Adrenal gland (tissue), 12 donors: Measurements from ENCODE around the gene SPAG16. TPM values are rescaled to one million over a fixed set of nuclear protein-coding genes. Genes with fewer than 3 reads are reported as not detected.

ENCODE experiments used
- DNase-seq, 7 donors: peaks; one replicate each; pipeline ENCODE4 v3.0.0-alpha.2; 2019 to 2020
- H3K27ac ChIP-seq, 5 donors: fragments of 200-600 bp; sonication (generic) in 4 of 5; 1 replicate in 3 of 5; 2 replicates in 2 of 5; pipeline versions ENCODE4 v1.5.1 to v1.8.0; 2016 to 2020; ENCODE audit warnings: mild to moderate bottlenecking in 1 of 5
- H3K27me3 ChIP-seq: fragments of 200-600 bp; 2 replicates; pipeline ENCODE4 v1.8.0; 2021
- H3K36me3 ChIP-seq, 2 donors: fragments of 200-600 bp; replicated peaks in 1 of 2; 1 replicate in 1 of 2; 2 replicates in 1 of 2; pipeline versions ENCODE4 v1.5.1 to v1.8.0; 2018 to 2022
- H3K4me1 ChIP-seq, 2 donors: fragments of 200-600 bp; replicated peaks in 1 of 2; 1 replicate in 1 of 2; 2 replicates in 1 of 2; pipeline versions ENCODE4 v1.5.1 to v1.8.0; 2018 to 2021
- H3K4me3 ChIP-seq, 4 donors: fragments of 200-600 bp; sonication (generic) in 3 of 4; one replicate each; pipeline ENCODE4 v1.5.1; 2016 to 2018
- H3K9me3 ChIP-seq, 3 donors: fragments of 200-600 bp; sonication (generic) in 1 of 3; replicated peaks in 1 of 3; 1 replicate in 2 of 3; 2 replicates in 1 of 3; pipeline versions ENCODE4 v1.5.1 to v1.8.0; 2016 to 2021
- CTCF ChIP-seq, 6 experiments: fragments of 450-650 bp in 4 of 6; fragments of 200-600 bp in 2 of 6; sonication (generic) in 1 of 6; IDR thresholded peaks; 1 replicate in 5 of 6; 2 replicates in 1 of 6; pipeline versions ENCODE4 v1.5.1 to v1.8.0; 2016 to 2021; ENCODE audit warnings: antibody characterized with exemption in 6 of 6, mild to moderate bottlenecking in 2 of 6, moderate library complexity in 1 of 6
- POLR2A ChIP-seq, 2 donors: fragments of 450-650 bp; IDR thresholded peaks; one replicate each; pipeline ENCODE4 v1.6.1; 2017; ENCODE audit warnings: antibody characterized with exemption in 2 of 2, mild to moderate bottlenecking in 2 of 2, moderate library complexity in 1 of 2
- WGBS, 4 donors: extraction: QIAGEN DNeasy Blood & Tissue Kit in 2 of 4; methylation state at CpG; one replicate each; pipeline versions ENCODE4 v1.1.5 to v1.1.7; 2013 to 2017; 5-methylcytosine and 5-hydroxymethylcytosine counted together
- intact Hi-C, 2 donors: fragments of 100-400 bp; cut with DNase I; formaldehyde crosslinking; loops; one replicate each; pipeline versions ENCODE4 v1.14.1 to v1.15.0; 2022 to 2023
- polyA plus RNA-seq, 3 donors: library from polyadenylated mRNA; stranded (reverse); fragments of 200-250 nt in 2 of 3; fragments of 350-450 nt in 1 of 3; fragmentation: Illumina TruSeq in 1 of 3; extraction: RNeasy Lipid Tissue Mini Kit (QIAGEN cat#74804) in 1 of 3; gene quantifications; one replicate each; pipeline ENCODE4 v1.2.3, GENCODE V29; 2013 to 2014
- total RNA-seq, 9 donors: library from RNA; depleted of rRNA in 4 of 9; stranded (reverse); fragments of >200 nt in 4 of 9; fragments of 120-200 nt in 1 of 9; fragmentation: NEBNext Ultra II Directional in 1 of 9; extraction: Animal tissue kit (Norgen Biotek cat#: 25700) in 1 of 9; gene quantifications; one replicate each; pipeline versions ENCODE4 v1.1.0 to v1.2.4, GENCODE V29; 2013 to 2023
- donor health status: healthy with polysubstance abuse.
- donor health status: Bipolar disorder and iron deficiency.
- donor health status: DM: yes; HTN: yes; CAD: no.
- donor health status: DM: no; HTN: no; CAD: no.
- donor health status: DM: no; HTN: no; CAD: no.
- donor health status: DM: yes; HTN: yes; CAD: no.

The SPAG16 gene
- total and polyA plus RNA-seq, 12 donors: 12.4 to 45.3 (median 21.8) TPM

- no peak for DNase-seq
- H3K9me3 ChIP-seq: no peaks in the 10 kb centered on the region
- no peaks in the 10 kb centered on the region for H3K4me1 ChIP-seq
- 68 to 76% (median 74%) methylated on average over 5 of the region's 5 CpGs for WGBS, 4 donors
- no peaks in the 10 kb centered on the region for H3K36me3 ChIP-seq
- intact Hi-C loops: no loop called here
- H3K4me3 ChIP-seq: no peak overlapping the region
- no peak overlapping the region for H3K27ac ChIP-seq
- no peak for TF ChIP-seq POLR2A (IDR thresholded peaks at IDR 0.05)
- no peak for TF ChIP-seq CTCF (IDR thresholded peaks at IDR 0.05)
- H3K27me3 ChIP-seq: no peaks in the 10 kb centered on the region
Observed at GRCh38 chr2:213627054-213627710, 342.9 kb downstream of the SPAG16 start.

- Histone ChIP-seq H3K9me3 (no peaks in the 10 kb centered on the region), H3K4me3 (no peak overlapping the region), H3K27ac (no peak overlapping the region), H3K36me3 (no peaks in the 10 kb centered on the region), H3K27me3 (no peaks in the 10 kb centered on the region), H3K4me1 (no peaks in the 10 kb centered on the region)
- TF ChIP-seq POLR2A (IDR thresholded peaks at IDR 0.05): no peak
- TF ChIP-seq CTCF (IDR thresholded peaks at IDR 0.05): no peak
- no peak for DNase-seq
- 88 to 92% (median 89%) methylated on average over 2 of the region's 2 CpGs for WGBS, 4 donors
- intact Hi-C loops: no loop called here
Observed at GRCh38 chr2:213627835-213628460, 343.7 kb downstream of the SPAG16 start.

- Histone ChIP-seq H3K36me3 (no peaks in the 10 kb centered on the region), H3K4me3 (no peak overlapping the region), H3K27me3 (no peaks in the 10 kb centered on the region), H3K9me3 (no peaks in the 10 kb centered on the region), H3K27ac (no peak overlapping the region), H3K4me1 (no peaks in the 10 kb centered on the region)
- 55 to 83% (median 55%) methylated on average over 2 to 3 of the region's 3 CpGs for WGBS, 4 donors
- DNase-seq: no peak
- intact Hi-C loops: no loop called here
- TF ChIP-seq CTCF (IDR thresholded peaks at IDR 0.05) (no peak), POLR2A (IDR thresholded peaks at IDR 0.05) (no peak)
Observed at GRCh38 chr2:213640738-213641425, 356.6 kb downstream of the SPAG16 start.

GRCh38 chr2:213644926-213645325 is 360.7 kb downstream of the SPAG16 start:
- DNase-seq: no peak
- H3K27me3 ChIP-seq: no peaks in the 10 kb centered on the region
- intact Hi-C loops: no loop called here
- H3K9me3 ChIP-seq: no peaks in the 10 kb centered on the region
- no peaks in the 10 kb centered on the region for H3K4me1 ChIP-seq
- WGBS, 4 donors: 57 to 82% (median 76%) methylated on average over 2 to 4 of the region's 4 CpGs
- H3K27ac ChIP-seq: no peak overlapping the region
- H3K36me3 ChIP-seq: no peaks in the 10 kb centered on the region
- no peak for TF ChIP-seq POLR2A (IDR thresholded peaks at IDR 0.05)
- TF ChIP-seq CTCF (IDR thresholded peaks at IDR 0.05): no peak
- no peak overlapping the region for H3K4me3 ChIP-seq
